Hepatocyte (in vitro differentiated cells): ENCODE data around the gene USH2A.

Experiments
- CTCF ChIP-seq: fragments of 200-600 bp; sonication (generic); IDR thresholded peaks from 2 replicates; pipeline ENCODE4 v1.5.1; 2016; ENCODE audit warnings: antibody characterized with exemption, mild to moderate bottlenecking; ENCODE audit not compliant: poor library complexity
- EZH2phosphoT487 ChIP-seq: fragments of 200-600 bp; sonication (generic); IDR thresholded peaks from one replicate; pipeline ENCODE4 v1.6.1; 2018; ENCODE audit warnings: antibody characterized with exemption, mild to moderate bottlenecking, low read depth, moderate library complexity; ENCODE audit not compliant: unreplicated experiment, severe bottlenecking

- TF ChIP-seq EZH2phosphoT487 (no peak), CTCF (no peak)
Observed at GRCh38 chr1:216246577-216247203, 176.6 kb downstream of the USH2A start.
